Measurements from ENCODE around the gene RAB14. TPM values are rescaled to one million over a fixed set of nuclear protein-coding genes. Genes with fewer than 3 reads are reported as not detected.

Gene RAB14
- total RNA-seq, 4 donors from 2014 or later = 30.5 to 69.6 (median 47.9) TPM

DNA sequence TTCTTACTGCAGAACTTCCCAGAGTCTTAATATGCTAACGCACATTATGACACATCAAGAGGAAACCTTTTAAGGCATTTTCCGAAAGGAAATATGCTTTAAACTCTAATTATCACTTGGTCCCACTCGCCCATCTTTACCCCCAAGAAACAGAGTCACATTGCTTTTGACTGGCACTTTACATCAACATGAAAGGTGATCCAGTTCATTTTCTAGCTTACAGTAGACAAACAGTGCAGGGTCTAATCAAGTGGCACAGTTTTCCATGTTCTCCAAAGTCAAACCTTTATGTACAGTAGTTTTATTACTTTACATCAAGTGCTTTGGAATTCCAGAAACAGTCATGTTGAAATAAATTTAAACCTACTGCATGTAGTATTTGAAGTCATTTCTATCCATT, 12.0 kb downstream of the RAB14 start:
- TF ChIP-seq CTCF (IDR thresholded peaks at IDR 0.05; ENCODE audit: low read depth) = no peak

GRCh38 chr9:121189006-121189405, 12.7 kb downstream of the RAB14 start:
- no peak for TF ChIP-seq CTCF (IDR thresholded peaks at IDR 0.05; ENCODE audit: low read depth)

DNA sequence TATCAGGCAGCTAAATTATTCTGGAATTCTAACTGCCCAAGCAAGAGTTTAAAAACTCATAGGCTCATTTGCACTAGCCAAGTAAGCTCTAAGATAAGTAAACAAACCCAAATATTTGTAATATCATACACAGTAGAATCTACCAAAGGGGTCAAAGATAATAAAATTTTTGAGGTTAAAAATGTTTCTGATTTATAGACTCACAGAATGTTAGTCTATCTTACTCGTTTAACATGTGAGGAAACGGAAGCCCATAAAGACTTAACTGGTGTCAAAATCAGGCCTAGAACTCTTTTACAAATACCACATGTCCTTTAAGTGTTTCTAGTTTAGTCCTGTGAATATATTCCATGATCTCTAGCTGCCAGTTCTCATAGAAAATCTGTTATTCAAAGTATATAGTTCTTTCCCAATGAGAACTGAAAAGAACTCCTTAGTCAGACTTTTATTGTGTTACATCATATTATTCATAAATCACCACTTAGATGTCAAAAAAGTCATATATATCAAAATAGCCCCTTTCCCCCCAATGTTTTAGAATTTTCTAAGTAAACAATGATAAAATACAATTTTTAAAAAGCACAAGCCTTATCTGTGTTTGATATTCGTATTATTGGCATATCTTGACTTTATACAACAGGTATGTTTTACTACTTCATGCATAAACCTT, 13.9 kb downstream of the RAB14 start:
- no peak for TF ChIP-seq CTCF (IDR thresholded peaks at IDR 0.05; ENCODE audit: low read depth)

GRCh38 chr9:121185774-121186403, 15.8 kb downstream of the RAB14 start:
- no peak for TF ChIP-seq CTCF (IDR thresholded peaks at IDR 0.05; ENCODE audit: low read depth)

GRCh38 chr9:121185178-121185745, 16.4 kb downstream of the RAB14 start:
- no peak for TF ChIP-seq CTCF (IDR thresholded peaks at IDR 0.05; ENCODE audit: low read depth)

- no peak for TF ChIP-seq CTCF (IDR thresholded peaks at IDR 0.05; ENCODE audit: low read depth)
Measured at GRCh38 chr9:121184463-121184862, 17.2 kb downstream of the RAB14 start.

DNA sequence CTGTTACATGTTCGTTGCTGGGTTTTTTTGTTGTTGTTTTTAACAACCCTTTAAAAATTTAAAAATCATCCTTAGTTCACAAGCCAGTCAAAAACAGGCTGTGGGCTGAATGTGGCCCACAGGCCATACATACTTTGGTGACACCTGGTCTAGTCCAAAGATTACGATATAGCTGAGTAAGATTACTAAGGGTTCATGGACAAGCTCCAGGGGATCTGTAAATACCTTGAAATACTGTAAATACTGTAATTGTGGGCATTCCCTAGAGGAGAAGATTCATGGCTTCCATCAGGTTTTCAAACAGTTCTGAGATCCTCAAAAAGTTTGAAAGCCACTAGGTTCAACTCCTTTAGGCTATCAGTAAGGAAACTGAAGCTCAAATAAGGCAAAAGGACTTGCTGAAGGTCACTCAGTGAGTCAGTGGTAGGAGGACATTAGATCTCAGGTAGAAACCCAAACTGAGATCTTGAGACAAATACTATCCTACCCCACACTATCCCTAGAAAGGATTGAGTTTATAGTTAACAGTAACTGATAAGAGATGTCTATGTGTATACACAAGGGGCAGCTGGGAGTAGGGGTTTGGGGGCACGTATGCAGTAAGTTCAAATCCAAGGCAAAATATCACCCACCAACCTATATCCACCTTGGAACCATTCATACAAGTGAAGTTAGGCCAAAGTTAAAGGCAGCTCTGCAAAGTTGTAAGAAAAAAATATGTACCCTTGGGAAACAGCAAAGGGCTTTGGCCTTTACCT, 17.8 kb downstream of the RAB14 start:
- TF ChIP-seq CTCF (IDR thresholded peaks at IDR 0.05; ENCODE audit: low read depth) = no peak
